Prostate gland (tissue), 2 donors: ENCODE data around the gene PCDHB9. TPM values are rescaled to one million over a fixed set of nuclear protein-coding genes. Genes with fewer than 3 reads are reported as not detected.
"Not testable (repeated sequence)": the region's sequence is repeated elsewhere in the genome, so short reads cannot be mapped to it uniquely, and the experiment has no call there.

Source experiments
- DNase-seq: peaks from one replicate; pipeline ENCODE4 v3.0.0-alpha.2; 2019; ENCODE audit warnings: low spot score
- H3K27ac ChIP-seq, 2 donors: fragments of 200-600 bp; sonication (generic); 2 replicates each; pipeline ENCODE4 v1.5.1; 2017 to 2019
- H3K27me3 ChIP-seq: fragments of 200-600 bp; sonication (generic); replicated peaks from 2 replicates; pipeline ENCODE4 v1.5.1; 2019; ENCODE audit not compliant: insufficient read depth
- H3K36me3 ChIP-seq, 2 donors: fragments of 200-600 bp; sonication (generic); 1 replicate in 1 of 2; 2 replicates in 1 of 2; pipeline versions ENCODE4 v1.5.1 to v1.8.1; 2017 to 2019
- H3K4me1 ChIP-seq: fragments of 200-600 bp; sonication (generic); replicated peaks from 2 replicates; pipeline ENCODE4 v1.5.1; 2019
- H3K4me3 ChIP-seq, 2 donors: fragments of 200-600 bp; sonication (generic); 2 replicates each; pipeline ENCODE4 v1.5.1; 2017 to 2019
- H3K9me3 ChIP-seq: fragments of 200-600 bp; sonication (generic); 2 replicates; pipeline ENCODE4 v1.5.1; 2017
- CTCF ChIP-seq, 4 experiments: fragments of 200-600 bp in 2 of 4; fragments of 450-650 bp in 2 of 4; sonication (generic) in 2 of 4; IDR thresholded peaks; 1 replicate in 3 of 4; 2 replicates in 1 of 4; pipeline ENCODE4 v1.5.1; 2016 to 2019; ENCODE audit warnings: antibody characterized with exemption in 4 of 4, mild to moderate bottlenecking in 2 of 4, moderate library complexity in 2 of 4
- POLR2A ChIP-seq: fragments of 450-650 bp; IDR thresholded peaks from one replicate; pipeline ENCODE4 v1.6.1; 2016; ENCODE audit warnings: antibody characterized with exemption, mild to moderate bottlenecking
- POLR2AphosphoS5 ChIP-seq: sonication (generic); formaldehyde crosslinking; IDR thresholded peaks from one replicate; pipeline ENCODE4 v1.6.1; 2017; ENCODE audit warnings: antibody characterized with exemption
- WGBS: methylation state at CpG from one replicate; pipeline ENCODE4 v1.1.5; 2018; 5-methylcytosine and 5-hydroxymethylcytosine counted together
- intact Hi-C: fragments of 100-400 bp; cut with DNase I; formaldehyde crosslinking; loops from one replicate; pipeline ENCODE4 v1.14.2; 2022
- total RNA-seq, 2 donors: library from RNA; depleted of rRNA; stranded (reverse); fragments of >200 nt; gene quantifications; one replicate each; pipeline ENCODE4 v1.1.0, GENCODE V29; 2016

Gene PCDHB9
- total RNA-seq, 2 donors from 2014 or later: 1.0 to 4.2 TPM

- DNase-seq: no peak
- H3K4me1 ChIP-seq: no peaks in the 10 kb centered on the region
- no peak overlapping the region for H3K27ac ChIP-seq
- H3K4me3 ChIP-seq: no peak overlapping the region
- H3K9me3 ChIP-seq: no peaks in the 10 kb centered on the region
- H3K27me3 ChIP-seq: no peaks in the 10 kb centered on the region
- H3K36me3 ChIP-seq: no peaks in the 10 kb centered on the region
- intact Hi-C loops: loop anchor here (10.0 kb wide), 1 partner anchor 368 kb away; no protein-coding TSS in a partner anchor
- TF ChIP-seq CTCF (IDR thresholded peaks at IDR 0.05) (no peak), POLR2AphosphoS5 (no peak), POLR2A (no peak)
- 57% methylated on average over 3 of the region's 3 CpGs for WGBS
Measured at GRCh38 chr5:141196363-141196762, 9.4 kb downstream of the PCDHB9 start.

- Histone ChIP-seq H3K4me3 (peak within 1 kb of the TSS in 1 of 2 donors; percentile 3), H3K9me3 (no peaks in the 10 kb centered on the region), H3K27ac (no peak within 1 kb of the TSS), H3K36me3 (no peaks in the 10 kb centered on the region), H3K4me1 (no peaks in the 10 kb centered on the region), H3K27me3 (no peaks in the 10 kb centered on the region)
- WGBS: 40% methylated on average over 21 of the region's 21 CpGs
- no peak for TF ChIP-seq POLR2A
- TF ChIP-seq CTCF (IDR thresholded peaks at IDR 0.05): no peak
- no peak for TF ChIP-seq POLR2AphosphoS5
- intact Hi-C loops: loop anchor here (10.0 kb wide), 1 partner anchor 365 kb away; no protein-coding TSS in a partner anchor
- DNase-seq: no peak
Measured at GRCh38 chr5:141199359-141200235, 12.6 kb downstream of the PCDHB9 start, which contains the start of gene PCDHB11. Gene PCDHB11, plus strand, starts transcription at chr5:141199627. Its CDS starts 148 bp downstream, at chr5:141199775.

GRCh38 chr5:141201126-141201525, 14.2 kb downstream of the PCDHB9 start:
- H3K27me3 ChIP-seq, H3K4me1 ChIP-seq, H3K4me3 ChIP-seq, DNase-seq, H3K27ac ChIP-seq, intact Hi-C loops, H3K9me3 ChIP-seq, H3K36me3 ChIP-seq: not testable (repeated sequence)
- 20% methylated on average over 18 of the region's 38 CpGs for WGBS

GRCh38 chr5:141201646-141202045, 14.7 kb downstream of the PCDHB9 start:
- WGBS: 30% methylated on average over 18 of the region's 35 CpGs
- H3K27me3 ChIP-seq, intact Hi-C loops, DNase-seq, H3K36me3 ChIP-seq, H3K4me3 ChIP-seq, H3K4me1 ChIP-seq, H3K27ac ChIP-seq, H3K9me3 ChIP-seq: not testable (repeated sequence)

GRCh38 chr5:141208478-141208877, 21.5 kb downstream of the PCDHB9 start, which contains the start of gene PCDHB12:
Gene PCDHB12, plus strand, starts transcription at chr5:141208719. Its CDS starts 189 bp downstream, at chr5:141208908.
- Histone ChIP-seq H3K27me3 (peaks cover 11% of the 10 kb centered on the region), H3K27ac (no peak within 1 kb of the TSS), H3K36me3 (no peaks in the 10 kb centered on the region), H3K4me1 (no peaks in the 10 kb centered on the region), H3K4me3 (no peak within 1 kb of the TSS), H3K9me3 (no peaks in the 10 kb centered on the region)
- TF ChIP-seq POLR2AphosphoS5: no peak
- TF ChIP-seq CTCF (IDR thresholded peaks at IDR 0.05): no peak
- no peak for TF ChIP-seq POLR2A
- 16% methylated on average over 11 of the region's 11 CpGs for WGBS
- no peak for DNase-seq
- intact Hi-C loops: no loop called here

GRCh38 chr5:141210281-141210680, 23.3 kb downstream of the PCDHB9 start:
- H3K4me3 ChIP-seq, H3K4me1 ChIP-seq, intact Hi-C loops, H3K36me3 ChIP-seq, H3K27ac ChIP-seq, H3K9me3 ChIP-seq, DNase-seq: not testable (repeated sequence)
- peaks cover 11% of the 10 kb centered on the region for H3K27me3 ChIP-seq
- WGBS: 31% methylated on average over 15 of the region's 39 CpGs

DNA sequence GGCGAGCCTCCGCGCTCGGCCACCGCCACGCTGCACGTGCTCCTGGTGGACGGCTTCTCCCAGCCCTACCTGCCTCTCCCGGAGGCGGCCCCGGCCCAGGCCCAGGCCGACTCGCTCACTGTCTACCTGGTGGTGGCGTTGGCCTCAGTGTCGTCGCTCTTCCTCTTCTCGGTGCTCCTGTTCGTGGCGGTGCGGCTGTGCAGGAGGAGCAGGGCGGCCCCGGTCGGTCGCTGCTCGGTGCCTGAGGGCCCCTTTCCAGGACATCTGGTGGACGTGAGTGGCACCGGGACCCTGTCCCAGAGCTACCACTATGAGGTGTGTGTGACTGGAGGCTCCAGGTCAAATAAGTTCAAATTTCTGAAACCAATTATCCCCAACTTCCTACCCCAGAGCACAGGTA, 23.9 kb downstream of the PCDHB9 start:
- H3K9me3 ChIP-seq, intact Hi-C loops, H3K4me3 ChIP-seq, DNase-seq, H3K27ac ChIP-seq, H3K36me3 ChIP-seq, H3K4me1 ChIP-seq: not testable (repeated sequence)
- peaks cover 11% of the 10 kb centered on the region for H3K27me3 ChIP-seq
- WGBS: 25% methylated on average over 13 of the region's 27 CpGs
